CD14-positive monocyte (primary cell): ENCODE results near the gene NOX5. TPM values are rescaled to one million over a fixed set of nuclear protein-coding genes. Genes with fewer than 3 reads are reported as not detected.

ENCODE experiments used
- DNase-seq, 3 donors: peaks; one replicate each; pipeline ENCODE4 v3.0.0-alpha.2; 2011 to 2022
- H2AFZ ChIP-seq: 2 replicates; pipeline ENCODE4 v1.6.0; 2012; ENCODE audit warnings: mild to moderate bottlenecking, low read depth, low read length, inconsistent platforms; ENCODE audit not compliant: insufficient read depth, poor library complexity, severe bottlenecking
- H3K27ac ChIP-seq, 2 donors: 1 replicate in 1 of 2; 2 replicates in 1 of 2; pipeline ENCODE4 v1.5.1; 2012 to 2013; ENCODE audit warnings: low read length in 2 of 2, control low read depth in 1 of 2, inconsistent platforms in 1 of 2, low read depth in 1 of 2, mild to moderate bottlenecking in 1 of 2
- H3K27me3 ChIP-seq, 2 donors: one replicate each; pipeline versions ENCODE4 v1.6.0 to v1.6.1; 2011 to 2013; ENCODE audit warnings: low read length in 2 of 2; ENCODE audit not compliant: control insufficient read depth in 2 of 2, insufficient read depth in 2 of 2
- H3K36me3 ChIP-seq, 2 donors: replicated peaks in 1 of 2; 1 replicate in 1 of 2; 2 replicates in 1 of 2; pipeline versions ENCODE4 v1.5.1 to v1.6.1; 2012 to 2013; ENCODE audit warnings: low read length in 2 of 2, control low read depth in 1 of 2, inconsistent platforms in 1 of 2, mild to moderate bottlenecking in 1 of 2; ENCODE audit not compliant: insufficient read depth in 2 of 2, control insufficient read depth in 1 of 2
- H3K4me1 ChIP-seq, 2 donors: 1 replicate in 1 of 2; 2 replicates in 1 of 2; pipeline versions ENCODE4 v1.5.1 to v1.6.1; 2012 to 2013; ENCODE audit warnings: low read length in 2 of 2, control low read depth in 1 of 2, inconsistent platforms in 1 of 2, mild to moderate bottlenecking in 1 of 2, moderate library complexity in 1 of 2; ENCODE audit not compliant: insufficient read depth in 2 of 2, control insufficient read depth in 1 of 2
- H3K4me2 ChIP-seq: replicated peaks from 2 replicates; pipeline ENCODE3; 2012; ENCODE audit warnings: low read length, moderate library complexity, mild to moderate bottlenecking; ENCODE audit not compliant: poor library complexity, severe bottlenecking; ENCODE audit errors: extremely low read depth
- H3K4me3 ChIP-seq, 3 experiments: fragments of 200-600 bp in 1 of 3; sonication (generic) in 1 of 3; replicated peaks in 1 of 3; 1 replicate in 2 of 3; 2 replicates in 1 of 3; pipeline ENCODE4 v1.5.1; 2011 to 2013; ENCODE audit warnings: low read length in 3 of 3, mild to moderate bottlenecking in 3 of 3, control low read depth in 2 of 3, low read depth in 2 of 3, inconsistent platforms in 1 of 3, moderate library complexity in 1 of 3
- H3K79me2 ChIP-seq: 2 replicates; pipeline ENCODE4 v1.6.0; 2012; ENCODE audit warnings: mild to moderate bottlenecking, control low read depth, inconsistent platforms, low read length, moderate library complexity; ENCODE audit not compliant: insufficient read depth
- H3K9ac ChIP-seq: 2 replicates; pipeline ENCODE4 v1.6.0; 2017; ENCODE audit warnings: low read length, mild to moderate bottlenecking; ENCODE audit not compliant: insufficient read depth, poor library complexity, severe bottlenecking
- H3K9me3 ChIP-seq, 2 donors: replicated peaks in 1 of 2; 1 replicate in 1 of 2; 2 replicates in 1 of 2; pipeline versions ENCODE4 v1.5.1 to v1.6.1; 2012 to 2013; ENCODE audit warnings: low read length in 2 of 2, control low read depth in 1 of 2; ENCODE audit not compliant: control insufficient read depth in 1 of 2, insufficient read depth in 1 of 2
- H4K20me1 ChIP-seq: 2 replicates; pipeline ENCODE4 v1.6.0; 2012; ENCODE audit warnings: mild to moderate bottlenecking, low read length, control low read depth, moderate library complexity; ENCODE audit not compliant: insufficient read depth
- H3K27ac Mint-ChIP-seq, 7 donors: one replicate each; pipeline ENCODE4 v1.8.0; 2020; ENCODE audit warnings: mild to moderate bottlenecking in 7 of 7, mixed read lengths in 7 of 7, moderate library complexity in 6 of 7, inconsistent platforms in 2 of 7
- H3K27me3 Mint-ChIP-seq, 3 donors: one replicate each; pipeline ENCODE4 v1.8.0; 2021 to 2022; ENCODE audit warnings: low read depth in 3 of 3, mild to moderate bottlenecking in 3 of 3, mixed read lengths in 3 of 3, moderate library complexity in 3 of 3, inconsistent platforms in 1 of 3
- H3K36me3 Mint-ChIP-seq, 2 donors: one replicate each; pipeline ENCODE4 v1.8.0; 2020; ENCODE audit warnings: mixed read lengths in 2 of 2, inconsistent platforms in 1 of 2, mild to moderate bottlenecking in 1 of 2
- H3K4me1 Mint-ChIP-seq: one replicate; pipeline ENCODE4 v1.8.0; 2020; ENCODE audit warnings: mild to moderate bottlenecking, mixed read lengths
- H3K4me3 Mint-ChIP-seq, 2 donors: one replicate each; pipeline ENCODE4 v1.8.0; 2020; ENCODE audit warnings: mild to moderate bottlenecking in 2 of 2, mixed read lengths in 2 of 2, moderate library complexity in 1 of 2
- H3K9me3 Mint-ChIP-seq, 7 donors: one replicate each; pipeline ENCODE4 v1.8.0; 2020 to 2022; ENCODE audit warnings: mixed read lengths in 7 of 7, mild to moderate bottlenecking in 6 of 7, moderate library complexity in 6 of 7, inconsistent platforms in 2 of 7
- CTCF ChIP-seq: fragments of 200-600 bp; IDR thresholded peaks from one replicate; pipeline ENCODE4 v1.8.0; 2022; ENCODE audit warnings: antibody characterized with exemption, mild to moderate bottlenecking
- WGBS: methylation state at CpG from one replicate; pipeline ENCODE4 v1.1.5; 2013; ENCODE audit warnings: missing lambda C conversion rate; ENCODE audit not compliant: insufficient coverage; 5-methylcytosine and 5-hydroxymethylcytosine counted together
- intact Hi-C, 2 donors: fragments of 100-400 bp; cut with micrococcal nuclease; formaldehyde crosslinking; loops; one replicate each; pipeline versions ENCODE4 v1.15.0 to v1.15.1; 2023
- polyA plus RNA-seq, 3 donors: library from polyadenylated mRNA; depleted of rRNA in 1 of 3; unstranded in 2 of 3; stranded (reverse) in 1 of 3; fragments of 300-500 nt in 2 of 3; fragments of >200 nt in 1 of 3; fragmentation: Illumina TruSeq in 2 of 3; gene quantifications; 1 replicate in 2 of 3; 2 replicates in 1 of 3; pipeline ENCODE4 v1.2.3, GENCODE V29; 2012 to 2021

NOX5 gene
- polyA plus RNA-seq, 3 donors, result not detected

GRCh38 chr15:68982976-68983563 lies 31.4 kb upstream of the NOX5 start:
- Histone ChIP-seq H3K4me3 (no peak overlapping the region), H2AFZ (no peak overlapping the region), H3K79me2 (no peaks in the 10 kb centered on the region), H3K4me2 (no peak overlapping the region), H3K27ac (no peak overlapping the region), H3K9me3 (no peaks in the 10 kb centered on the region), H3K9ac (no peak overlapping the region), H3K4me1 (no peaks in the 10 kb centered on the region), H3K27me3 (peaks cover 0 to 2% of the 10 kb centered on the region in 2 donors), H3K36me3 (no peaks in the 10 kb centered on the region), H4K20me1 (no peaks in the 10 kb centered on the region)
- no peak for TF ChIP-seq CTCF
- 100% methylated on average over 1 of the region's 6 CpGs for WGBS
- intact Hi-C loops, result no loop called here
- peaks cover 0 to 2% (median 0%) of the 10 kb centered on the region in 7 donors for H3K9me3 Mint-ChIP-seq
- H3K27ac Mint-ChIP-seq, result no peak overlapping the region
- no peaks in the 10 kb centered on the region for H3K4me1 Mint-ChIP-seq
- H3K27me3 Mint-ChIP-seq, result peaks cover 0 to 5% (median 2%) of the 10 kb centered on the region in 3 donors
- H3K36me3 Mint-ChIP-seq, result no peaks in the 10 kb centered on the region
- DNase-seq, result no peak
- H3K4me3 Mint-ChIP-seq, result no peak overlapping the region

GRCh38 chr15:68983961-68984481 lies 30.5 kb upstream of the NOX5 start:
- Mint-ChIP-seq H3K27ac (no peak overlapping the region), H3K36me3 (no peaks in the 10 kb centered on the region), H3K4me3 (no peak overlapping the region), H3K9me3 (peaks cover 0 to 1% (median 0%) of the 10 kb centered on the region in 7 donors), H3K27me3 (peaks cover 0 to 5% (median 2%) of the 10 kb centered on the region in 3 donors), H3K4me1 (no peaks in the 10 kb centered on the region)
- no peak overlapping the region for H2AFZ ChIP-seq
- 92% methylated on average over 2 of the region's 4 CpGs for WGBS
- no peaks in the 10 kb centered on the region for H3K79me2 ChIP-seq
- H3K27ac ChIP-seq, result no peak overlapping the region
- no peak overlapping the region for H3K4me2 ChIP-seq
- H3K4me1 ChIP-seq, result no peaks in the 10 kb centered on the region
- H3K9me3 ChIP-seq, result no peaks in the 10 kb centered on the region
- H3K27me3 ChIP-seq, result peaks cover 0 to 1% of the 10 kb centered on the region in 2 donors
- TF ChIP-seq CTCF, result no peak
- intact Hi-C loops, result no loop called here
- no peak overlapping the region for H3K9ac ChIP-seq
- no peaks in the 10 kb centered on the region for H4K20me1 ChIP-seq
- DNase-seq, result no peak
- no peak overlapping the region for H3K4me3 ChIP-seq
- H3K36me3 ChIP-seq, result no peaks in the 10 kb centered on the region
